ENCODE measurements around the gene AKIRIN1.
"Not testable (repeated sequence)": the region's sequence is repeated elsewhere in the genome, so short reads cannot be mapped to it uniquely, and the experiment has no call there.

The AKIRIN1 gene

GRCh38 chr1:38994196-38994595 lies 3.1 kb downstream of the AKIRIN1 start:
- no peak for DNase-seq (ENCODE audit: low read depth in 2 of 2)

- DNase-seq (ENCODE audit: low read depth in 2 of 2): no peak
These were observed 6.2 kb downstream of the AKIRIN1 start for GRCh38 chr1:38997034-38997900.

GRCh38 chr1:38997901-38998190 lies 6.8 kb downstream of the AKIRIN1 start:
- DNase-seq (ENCODE audit: low read depth in 2 of 2): no peak

- DNase-seq (ENCODE audit: low read depth in 2 of 2): no peak
These were observed 10.7 kb downstream of the AKIRIN1 start for GRCh38 chr1:39001516-39002421.

GRCh38 chr1:39003281-39003680 lies 12.2 kb downstream of the AKIRIN1 start:
- DNase-seq (ENCODE audit: low read depth in 2 of 2): no peak

- no peak for DNase-seq (ENCODE audit: low read depth in 2 of 2)
These were observed 12.7 kb downstream of the AKIRIN1 start for GRCh38 chr1:39003794-39004193.

- no peak for DNase-seq (ENCODE audit: low read depth in 2 of 2)
These were observed 15.2 kb downstream of the AKIRIN1 start for GRCh38 chr1:39006287-39006686.

- DNase-seq (ENCODE audit: low read depth in 2 of 2): no peak
These were observed 15.9 kb downstream of the AKIRIN1 start for GRCh38 chr1:39006726-39007645.

- DNase-seq (ENCODE audit: low read depth in 2 of 2): not testable (repeated sequence)
These were observed 23.9 kb downstream of the AKIRIN1 start for GRCh38 chr1:39014956-39015355.

GRCh38 chr1:39016604-39017171 lies 25.6 kb downstream of the AKIRIN1 start:
- DNase-seq (ENCODE audit: low read depth in 2 of 2): no peak

- DNase-seq (ENCODE audit: low read depth in 2 of 2): no peak
These were observed 26.2 kb downstream of the AKIRIN1 start for GRCh38 chr1:39017266-39017665.

- DNase-seq (ENCODE audit: low read depth in 2 of 2): not testable (repeated sequence)
These were observed 29.4 kb downstream of the AKIRIN1 start for GRCh38 chr1:39020494-39020893.

GRCh38 chr1:39021426-39021825 lies 30.4 kb downstream of the AKIRIN1 start:
- DNase-seq (ENCODE audit: low read depth in 2 of 2): no peak

GRCh38 chr1:39023140-39023539 lies 32.1 kb downstream of the AKIRIN1 start:
- no peak for DNase-seq (ENCODE audit: low read depth in 2 of 2)

GRCh38 chr1:39026051-39026865 lies 35.2 kb downstream of the AKIRIN1 start, which contains the start of gene NDUFS5:
TSS of gene NDUFS5 (plus strand) at chr1:39026350. CDS start at chr1:39028725, 2,375 bp downstream.
- DNase-seq (ENCODE audit: low read depth in 2 of 2): peak; percentile 72

- DNase-seq (ENCODE audit: low read depth in 2 of 2): no peak
These were observed 35.9 kb downstream of the AKIRIN1 start for GRCh38 chr1:39026866-39027507.

GRCh38 chr1:39034114-39034654 lies 43.1 kb downstream of the AKIRIN1 start:
- no peak for DNase-seq (ENCODE audit: low read depth in 2 of 2)

- DNase-seq (ENCODE audit: low read depth in 2 of 2): no peak
These were observed 45.6 kb downstream of the AKIRIN1 start for GRCh38 chr1:39036678-39037077.

GRCh38 chr1:39043513-39043912 lies 52.4 kb downstream of the AKIRIN1 start:
- no peak for DNase-seq (ENCODE audit: low read depth in 2 of 2)

GRCh38 chr1:39044762-39045161 lies 53.7 kb downstream of the AKIRIN1 start:
- no peak for DNase-seq (ENCODE audit: low read depth in 2 of 2)

Data from fibroblast of skin of left biceps (primary cell).